Gastrocnemius medialis (tissue), 4 donors: ENCODE data around the gene TNFSF4. TPM values are rescaled to one million over a fixed set of nuclear protein-coding genes. Genes with fewer than 3 reads are reported as not detected.

Experiments
- ATAC-seq, 2 donors: fragments of 150-250 bp; one replicate each; pipeline ENCODE4 v1.9.1; 2016
- DNase-seq, 2 donors: peaks; one replicate each; pipeline ENCODE4 v3.0.0-alpha.2; 2019
- H3K27ac ChIP-seq, 4 donors: fragments of 200-600 bp; sonication (generic); 1 replicate in 1 of 4; 2 replicates in 3 of 4; pipeline ENCODE4 v1.5.1; 2016 to 2018; ENCODE audit warnings: mild to moderate bottlenecking in 2 of 4, moderate library complexity in 1 of 4
- H3K27me3 ChIP-seq, 3 donors: fragments of 200-600 bp; sonication (generic) in 2 of 3; 1 replicate in 1 of 3; 2 replicates in 2 of 3; pipeline versions ENCODE4 v1.5.1 to v1.6.0; 2016 to 2019; ENCODE audit warnings: mild to moderate bottlenecking in 1 of 3, moderate library complexity in 1 of 3
- H3K36me3 ChIP-seq, 2 donors: fragments of 200-600 bp; sonication (generic) in 1 of 2; one replicate each; pipeline ENCODE4 v1.5.1; 2017 to 2018
- H3K4me1 ChIP-seq, 2 donors: fragments of 200-600 bp; sonication (generic) in 1 of 2; one replicate each; pipeline ENCODE4 v1.5.1; 2016 to 2017; ENCODE audit warnings: mild to moderate bottlenecking in 2 of 2
- H3K4me3 ChIP-seq, 4 donors: fragments of 200-600 bp; sonication (generic) in 3 of 4; 1 replicate in 1 of 4; 2 replicates in 3 of 4; pipeline ENCODE4 v1.5.1; 2016 to 2019; ENCODE audit warnings: mild to moderate bottlenecking in 2 of 4
- H3K9me3 ChIP-seq, 3 donors: fragments of 200-600 bp; sonication (generic) in 2 of 3; 1 replicate in 1 of 3; 2 replicates in 2 of 3; pipeline ENCODE4 v1.5.1; 2016 to 2019
- CTCF ChIP-seq, 5 experiments: fragments of 450-650 bp in 3 of 5; fragments of 200-600 bp in 2 of 5; sonication (generic) in 2 of 5; IDR thresholded peaks in 4 of 5; conservative IDR thresholded peaks in 1 of 5; 1 replicate in 4 of 5; 2 replicates in 1 of 5; pipeline ENCODE4 v1.5.1; 2016 to 2019; ENCODE audit warnings: antibody characterized with exemption in 5 of 5, mild to moderate bottlenecking in 3 of 5, moderate library complexity in 3 of 5
- POLR2A ChIP-seq, 2 donors: fragments of 450-650 bp; IDR thresholded peaks; one replicate each; pipeline ENCODE4 v1.6.1; 2017; ENCODE audit warnings: antibody characterized with exemption in 2 of 2, mild to moderate bottlenecking in 2 of 2, moderate library complexity in 2 of 2
- in situ Hi-C, 4 donors: fragments of 200-750 bp; cut with MboI; loops; one replicate each; pipeline versions ENCODE4 v1.15.0 to v1.8.0; 2017; ENCODE audit warnings: low sequenced_read_pairs in 4 of 4
- intact Hi-C: fragments of 100-400 bp; cut with DNase I; formaldehyde crosslinking; loops from one replicate; pipeline ENCODE4 v1.15.1; 2023; ENCODE audit warnings: low total_unique reads
- total RNA-seq, 4 donors: library from RNA; depleted of rRNA; stranded (reverse); fragments of >200 nt; gene quantifications; one replicate each; pipeline versions ENCODE4 v1.1.0 to v1.2.3, GENCODE V29; 2016

The TNFSF4 gene
- total RNA-seq, 4 donors from 2014 or later, result 0.16 to 0.25 (median 0.23) TPM; not detected in 1

GRCh38 chr1:173213665-173214064 is 6.5 kb upstream of the TNFSF4 start:
- Histone ChIP-seq H3K4me1 (no peaks in the 10 kb centered on the region), H3K27me3 (no peaks in the 10 kb centered on the region), H3K27ac (no peak overlapping the region), H3K4me3 (no peak overlapping the region), H3K36me3 (no peaks in the 10 kb centered on the region), H3K9me3 (no peaks in the 10 kb centered on the region)
- no peak for DNase-seq
- intact Hi-C loops, result no loop called here
- TF ChIP-seq CTCF (IDR thresholded peaks at IDR 0.05 in 4 of 5, conservative IDR thresholded peaks at IDR 0.05 in 1 of 5) (no peak), POLR2A (IDR thresholded peaks at IDR 0.05) (no peak)
- no peak for ATAC-seq
- in situ Hi-C loops, result loop anchor here in 2 of 4 donors (25.0 kb wide), 2 partner anchors 401 to 476 kb away; no protein-coding TSS in a partner anchor

- no peaks in the 10 kb centered on the region for H3K9me3 ChIP-seq
- H3K4me3 ChIP-seq, result no peak overlapping the region
- no peaks in the 10 kb centered on the region for H3K27me3 ChIP-seq
- TF ChIP-seq CTCF (IDR thresholded peaks at IDR 0.05 in 4 of 5, conservative IDR thresholded peaks at IDR 0.05 in 1 of 5), result no peak
- no peak for TF ChIP-seq POLR2A (IDR thresholded peaks at IDR 0.05)
- no peak for DNase-seq
- no peak overlapping the region for H3K27ac ChIP-seq
- H3K36me3 ChIP-seq, result no peaks in the 10 kb centered on the region
- intact Hi-C loops, result no loop called here
- in situ Hi-C loops, result loop anchor here in 2 of 4 donors (25.0 kb wide), 2 partner anchors 401 to 476 kb away; no protein-coding TSS in a partner anchor
- ATAC-seq, result no peak
- H3K4me1 ChIP-seq, result no peaks in the 10 kb centered on the region
Observed at GRCh38 chr1:173212952-173213491, 5.9 kb upstream of the TNFSF4 start.

GRCh38 chr1:173210716-173211231 is 3.6 kb upstream of the TNFSF4 start:
- intact Hi-C loops, result no loop called here
- TF ChIP-seq POLR2A (IDR thresholded peaks at IDR 0.05) (no peak), CTCF (IDR thresholded peaks at IDR 0.05 in 4 of 5, conservative IDR thresholded peaks at IDR 0.05 in 1 of 5) (no peak)

GRCh38 chr1:173210283-173210682 is 3.2 kb upstream of the TNFSF4 start:
- Histone ChIP-seq H3K9me3 (no peaks in the 10 kb centered on the region), H3K4me3 (no peak overlapping the region), H3K27ac (no peak overlapping the region), H3K4me1 (no peaks in the 10 kb centered on the region), H3K27me3 (no peaks in the 10 kb centered on the region), H3K36me3 (no peaks in the 10 kb centered on the region)
- intact Hi-C loops, result no loop called here
- no peak for ATAC-seq
- TF ChIP-seq POLR2A (IDR thresholded peaks at IDR 0.05) (no peak), CTCF (IDR thresholded peaks at IDR 0.05 in 4 of 5, conservative IDR thresholded peaks at IDR 0.05 in 1 of 5) (no peak)
- in situ Hi-C loops, result loop anchor here in 2 of 4 donors (25.0 kb wide), 2 partner anchors 398 to 473 kb away; no protein-coding TSS in a partner anchor
- no peak for DNase-seq

More at GRCh38 chr1:173210716-173211231, 3.6 kb upstream of the TNFSF4 start:
- H3K4me3 ChIP-seq, result no peak overlapping the region
- no peaks in the 10 kb centered on the region for H3K4me1 ChIP-seq
- ATAC-seq, result no peak
- no peaks in the 10 kb centered on the region for H3K36me3 ChIP-seq
- H3K27me3 ChIP-seq, result no peaks in the 10 kb centered on the region
- no peaks in the 10 kb centered on the region for H3K9me3 ChIP-seq
- DNase-seq, result no peak
- H3K27ac ChIP-seq, result no peak overlapping the region
- in situ Hi-C loops, result loop anchor here in 2 of 4 donors (25.0 kb wide), 2 partner anchors 398 to 473 kb away; no protein-coding TSS in a partner anchor
